ENCODE measurements around the gene FYN. TPM values are rescaled to one million over a fixed set of nuclear protein-coding genes. Genes with fewer than 3 reads are reported as not detected.
"Not testable (repeated sequence)": the region's sequence is repeated elsewhere in the genome, so short reads cannot be mapped to it uniquely, and the experiment has no call there.

FYN gene
- total and polyA plus RNA-seq, 2 donors: 93.9 to 97.6 TPM

DNA sequence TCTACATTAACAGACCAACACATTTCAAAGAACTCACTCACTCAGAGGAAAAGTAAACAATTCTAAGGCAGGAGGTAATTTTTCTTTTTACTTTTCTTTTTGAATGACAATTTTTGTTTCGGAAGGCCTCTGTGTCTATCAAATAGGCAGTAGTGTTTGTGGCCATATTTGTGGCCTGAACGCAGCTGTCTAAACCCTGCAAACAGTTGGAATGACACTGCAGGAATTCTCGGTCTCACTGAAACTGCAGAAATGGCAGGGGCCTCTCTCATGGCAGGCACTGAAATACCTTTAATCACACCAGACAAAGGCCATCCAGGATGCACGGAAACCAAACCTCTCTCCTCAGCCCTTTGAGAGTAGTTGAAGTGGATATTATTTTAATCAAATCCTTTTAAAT lies 30.4 kb downstream of the FYN start:
- no peak for DNase-seq (ENCODE audit: low read depth in 6 of 9, low spot score in 9 of 9)
- 50% methylated on average over 4 of the region's 4 CpGs for WGBS
- Histone ChIP-seq H3K36me3 (ENCODE audit: control insufficient read depth in 2 of 2, insufficient read depth in 2 of 2, low read length in 1 of 2) (peaks cover 0 to 26% of the 10 kb centered on the region in 2 donors), H3K4me1 (ENCODE audit: control insufficient read depth in 2 of 2, insufficient read depth in 2 of 2, low read length in 2 of 2) (peaks cover 60 to 84% of the 10 kb centered on the region in 2 donors), H3K27me3 (ENCODE audit: control insufficient read depth in 2 of 2, insufficient read depth in 1 of 2, low read length in 1 of 2) (no peaks in the 10 kb centered on the region), H3K4me3 (ENCODE audit: low read length in 2 of 2) (no peak overlapping the region), H3K9me3 (ENCODE audit: control insufficient read depth in 2 of 2, insufficient read depth in 1 of 2, low read length in 1 of 2) (no peaks in the 10 kb centered on the region), H3K27ac (ENCODE audit: low read depth in 1 of 2, low read length in 1 of 2) (no peak overlapping the region)

DNA sequence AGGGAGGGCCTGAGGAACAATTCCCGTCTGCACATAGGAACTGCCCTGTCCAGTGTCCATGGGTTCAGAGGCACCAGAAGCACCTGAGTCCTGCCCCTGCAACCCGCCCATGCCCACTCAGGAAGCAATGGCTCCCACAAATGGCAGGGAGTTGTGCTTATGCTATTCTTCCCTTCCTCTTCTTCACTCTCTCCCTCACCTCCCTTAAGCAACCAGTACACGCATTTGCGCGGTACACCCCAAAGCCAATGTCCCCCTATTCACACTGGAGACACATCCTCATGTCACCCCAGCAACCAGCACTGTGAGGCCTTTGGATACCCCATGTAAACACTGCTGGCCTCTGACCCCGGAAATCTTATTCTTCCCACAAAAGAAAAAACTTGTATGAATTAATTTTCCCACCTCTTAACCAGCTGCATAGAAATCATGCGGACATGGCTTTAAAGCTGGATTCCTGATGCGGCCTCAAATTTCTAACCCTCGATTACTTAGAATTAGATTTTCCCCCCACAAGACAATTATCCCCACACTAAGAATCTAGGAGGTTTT lies 30.9 kb downstream of the FYN start:
- H3K36me3 ChIP-seq (ENCODE audit: control insufficient read depth in 2 of 2, insufficient read depth in 2 of 2, low read length in 1 of 2): peaks cover 0 to 30% of the 10 kb centered on the region in 2 donors
- 91% methylated on average over 9 of the region's 9 CpGs for WGBS
- peak overlapping the region; percentile 28 to 66 for H3K27ac ChIP-seq (ENCODE audit: low read depth in 1 of 2, low read length in 1 of 2)
- no peak overlapping the region for H3K4me3 ChIP-seq (ENCODE audit: low read length in 2 of 2)
- peaks cover 56 to 82% of the 10 kb centered on the region in 2 donors for H3K4me1 ChIP-seq (ENCODE audit: control insufficient read depth in 2 of 2, insufficient read depth in 2 of 2, low read length in 2 of 2)
- DNase-seq (ENCODE audit: low read depth in 6 of 9, low spot score in 9 of 9): no peak
- H3K27me3 ChIP-seq (ENCODE audit: control insufficient read depth in 2 of 2, insufficient read depth in 1 of 2, low read length in 1 of 2): no peaks in the 10 kb centered on the region
- H3K9me3 ChIP-seq (ENCODE audit: control insufficient read depth in 2 of 2, insufficient read depth in 1 of 2, low read length in 1 of 2): no peaks in the 10 kb centered on the region

- Histone ChIP-seq H3K4me3 (ENCODE audit: low read length in 2 of 2) (no peak overlapping the region), H3K4me1 (ENCODE audit: control insufficient read depth in 2 of 2, insufficient read depth in 2 of 2, low read length in 2 of 2) (peaks cover 52 to 77% of the 10 kb centered on the region in 2 donors), H3K36me3 (ENCODE audit: control insufficient read depth in 2 of 2, insufficient read depth in 2 of 2, low read length in 1 of 2) (peaks cover 0 to 31% of the 10 kb centered on the region in 2 donors), H3K9me3 (ENCODE audit: control insufficient read depth in 2 of 2, insufficient read depth in 1 of 2, low read length in 1 of 2) (no peaks in the 10 kb centered on the region), H3K27ac (ENCODE audit: low read depth in 1 of 2, low read length in 1 of 2) (peak overlapping the region in 1 of 2 donors; percentile 66), H3K27me3 (ENCODE audit: control insufficient read depth in 2 of 2, insufficient read depth in 1 of 2, low read length in 1 of 2) (no peaks in the 10 kb centered on the region)
- DNase-seq (ENCODE audit: low read depth in 6 of 9, low spot score in 9 of 9): peak in 7 of 9 donors; percentile 36 to 79 (median 54)
- 23% methylated on average over 6 of the region's 6 CpGs for WGBS
Measured at GRCh38 chr6:111841822-111842221, 31.4 kb downstream of the FYN start.

GRCh38 chr6:111840803-111841202 lies 32.4 kb downstream of the FYN start:
- Histone ChIP-seq H3K4me3 (ENCODE audit: low read length in 2 of 2) (no peak overlapping the region), H3K4me1 (ENCODE audit: control insufficient read depth in 2 of 2, insufficient read depth in 2 of 2, low read length in 2 of 2) (peaks cover 43 to 67% of the 10 kb centered on the region in 2 donors), H3K27me3 (ENCODE audit: control insufficient read depth in 2 of 2, insufficient read depth in 1 of 2, low read length in 1 of 2) (no peaks in the 10 kb centered on the region), H3K27ac (ENCODE audit: low read depth in 1 of 2, low read length in 1 of 2) (no peak overlapping the region), H3K36me3 (ENCODE audit: control insufficient read depth in 2 of 2, insufficient read depth in 2 of 2, low read length in 1 of 2) (peaks cover 0 to 26% of the 10 kb centered on the region in 2 donors), H3K9me3 (ENCODE audit: control insufficient read depth in 2 of 2, insufficient read depth in 1 of 2, low read length in 1 of 2) (no peaks in the 10 kb centered on the region)
- DNase-seq (ENCODE audit: low read depth in 6 of 9, low spot score in 9 of 9): no peak
- 97% methylated on average over 5 of the region's 5 CpGs for WGBS

- H3K36me3 ChIP-seq (ENCODE audit: control insufficient read depth in 2 of 2, insufficient read depth in 2 of 2, low read length in 1 of 2): peaks cover 4 to 20% of the 10 kb centered on the region in 2 donors
- WGBS: 93% methylated on average over 5 of the region's 5 CpGs
- no peak overlapping the region for H3K4me3 ChIP-seq (ENCODE audit: low read length in 2 of 2)
- DNase-seq (ENCODE audit: low read depth in 6 of 9, low spot score in 9 of 9): no peak
- H3K27me3 ChIP-seq (ENCODE audit: control insufficient read depth in 2 of 2, insufficient read depth in 1 of 2, low read length in 1 of 2): no peaks in the 10 kb centered on the region
- H3K4me1 ChIP-seq (ENCODE audit: control insufficient read depth in 2 of 2, insufficient read depth in 2 of 2, low read length in 2 of 2): peaks cover 30 to 56% of the 10 kb centered on the region in 2 donors
- no peaks in the 10 kb centered on the region for H3K9me3 ChIP-seq (ENCODE audit: control insufficient read depth in 2 of 2, insufficient read depth in 1 of 2, low read length in 1 of 2)
- H3K27ac ChIP-seq (ENCODE audit: low read depth in 1 of 2, low read length in 1 of 2): no peak overlapping the region
Measured at GRCh38 chr6:111838749-111839484, 34.3 kb downstream of the FYN start.

GRCh38 chr6:111837641-111838500 lies 35.4 kb downstream of the FYN start:
- no peak for DNase-seq (ENCODE audit: low read depth in 6 of 9, low spot score in 9 of 9)
- WGBS: 94% methylated on average over 8 of the region's 8 CpGs
- no peak overlapping the region for H3K27ac ChIP-seq (ENCODE audit: low read depth in 1 of 2, low read length in 1 of 2)
- H3K27me3 ChIP-seq (ENCODE audit: control insufficient read depth in 2 of 2, insufficient read depth in 1 of 2, low read length in 1 of 2): no peaks in the 10 kb centered on the region
- no peaks in the 10 kb centered on the region for H3K9me3 ChIP-seq (ENCODE audit: control insufficient read depth in 2 of 2, insufficient read depth in 1 of 2, low read length in 1 of 2)
- H3K4me3 ChIP-seq (ENCODE audit: low read length in 2 of 2): no peak overlapping the region
- H3K36me3 ChIP-seq (ENCODE audit: control insufficient read depth in 2 of 2, insufficient read depth in 2 of 2, low read length in 1 of 2): peaks cover 4 to 20% of the 10 kb centered on the region in 2 donors
- H3K4me1 ChIP-seq (ENCODE audit: control insufficient read depth in 2 of 2, insufficient read depth in 2 of 2, low read length in 2 of 2): peaks cover 30 to 53% of the 10 kb centered on the region in 2 donors

DNA sequence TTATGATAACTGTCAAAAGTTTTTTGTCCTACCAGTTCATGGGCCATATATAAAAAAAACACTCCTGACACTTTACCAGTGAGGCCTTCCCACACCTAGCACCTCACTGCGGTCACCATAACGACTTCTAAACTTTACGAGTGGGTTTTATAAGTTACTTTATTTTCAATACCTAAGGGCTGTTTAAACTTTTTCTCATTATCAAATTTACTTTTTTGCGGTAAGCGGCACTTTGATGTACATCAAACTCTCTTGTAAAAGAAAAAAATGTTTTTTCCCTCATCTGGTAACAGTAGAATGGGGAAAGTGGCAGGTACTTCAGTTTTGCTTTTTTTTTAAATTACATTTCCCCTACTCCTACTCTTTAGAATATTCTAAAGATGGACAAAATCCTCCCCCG lies 36.2 kb downstream of the FYN start:
- H3K4me3 ChIP-seq (ENCODE audit: low read length in 2 of 2): no peak overlapping the region
- H3K27ac ChIP-seq (ENCODE audit: low read depth in 1 of 2, low read length in 1 of 2): no peak overlapping the region
- no peaks in the 10 kb centered on the region for H3K9me3 ChIP-seq (ENCODE audit: control insufficient read depth in 2 of 2, insufficient read depth in 1 of 2, low read length in 1 of 2)
- H3K27me3 ChIP-seq (ENCODE audit: control insufficient read depth in 2 of 2, insufficient read depth in 1 of 2, low read length in 1 of 2): no peaks in the 10 kb centered on the region
- peaks cover 24 to 46% of the 10 kb centered on the region in 2 donors for H3K4me1 ChIP-seq (ENCODE audit: control insufficient read depth in 2 of 2, insufficient read depth in 2 of 2, low read length in 2 of 2)
- 92% methylated on average over 6 of the region's 6 CpGs for WGBS
- DNase-seq (ENCODE audit: low read depth in 6 of 9, low spot score in 9 of 9): no peak
- peaks cover 4 to 20% of the 10 kb centered on the region in 2 donors for H3K36me3 ChIP-seq (ENCODE audit: control insufficient read depth in 2 of 2, insufficient read depth in 2 of 2, low read length in 1 of 2)

DNA sequence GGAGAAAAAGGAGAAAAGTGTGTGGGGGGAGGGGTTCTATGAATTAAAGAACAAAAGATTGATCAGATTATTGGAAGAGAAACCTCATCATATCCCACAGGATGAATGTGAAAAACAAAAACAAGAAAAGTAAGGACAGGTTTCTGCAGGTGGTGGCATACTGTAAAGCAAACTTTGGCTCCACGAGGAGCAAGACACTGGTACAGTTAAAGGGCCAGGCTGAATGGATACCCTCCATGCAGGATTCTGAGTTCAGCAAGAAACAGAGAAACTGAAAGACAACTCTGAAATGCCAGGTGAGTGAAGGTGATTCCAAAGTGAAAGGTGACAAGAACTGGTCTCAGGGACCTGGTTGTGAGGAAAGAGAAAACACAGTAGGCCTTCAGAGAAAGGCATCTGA lies 37.4 kb downstream of the FYN start:
- no peaks in the 10 kb centered on the region for H3K9me3 ChIP-seq (ENCODE audit: control insufficient read depth in 2 of 2, insufficient read depth in 1 of 2, low read length in 1 of 2)
- H3K4me3 ChIP-seq (ENCODE audit: low read length in 2 of 2): no peak overlapping the region
- no peak overlapping the region for H3K27ac ChIP-seq (ENCODE audit: low read depth in 1 of 2, low read length in 1 of 2)
- H3K4me1 ChIP-seq (ENCODE audit: control insufficient read depth in 2 of 2, insufficient read depth in 2 of 2, low read length in 2 of 2): peaks cover 14 to 35% of the 10 kb centered on the region in 2 donors
- peaks cover 4 to 20% of the 10 kb centered on the region in 2 donors for H3K36me3 ChIP-seq (ENCODE audit: control insufficient read depth in 2 of 2, insufficient read depth in 2 of 2, low read length in 1 of 2)
- 91% methylated on average over 1 of the region's 1 CpG for WGBS
- no peaks in the 10 kb centered on the region for H3K27me3 ChIP-seq (ENCODE audit: control insufficient read depth in 2 of 2, insufficient read depth in 1 of 2, low read length in 1 of 2)
- no peak for DNase-seq (ENCODE audit: low read depth in 6 of 9, low spot score in 9 of 9)

DNA sequence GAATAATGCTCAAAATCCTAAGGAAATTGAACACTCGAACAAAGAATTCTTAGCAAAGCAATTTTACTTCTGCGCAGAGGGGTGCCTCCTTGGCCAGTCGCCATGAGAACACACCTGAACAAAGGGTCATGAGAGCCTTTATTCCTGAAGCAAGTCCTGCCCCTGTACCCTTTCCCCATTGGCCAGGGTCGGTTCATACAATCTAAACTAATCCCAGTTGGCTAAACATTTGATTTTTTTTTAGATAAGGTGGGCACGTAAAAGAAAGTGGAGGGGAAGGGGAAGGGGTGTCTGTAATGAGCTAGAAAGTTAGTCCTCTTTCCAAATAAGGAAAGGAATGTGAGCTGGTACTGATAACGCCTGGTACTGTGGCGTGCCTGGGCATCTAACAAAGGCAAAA lies 37.9 kb downstream of the FYN start:
- H3K27me3 ChIP-seq (ENCODE audit: control insufficient read depth in 2 of 2, insufficient read depth in 1 of 2, low read length in 1 of 2); DNase-seq (ENCODE audit: low read depth in 6 of 9, low spot score in 9 of 9); H3K4me3 ChIP-seq (ENCODE audit: low read length in 2 of 2); H3K27ac ChIP-seq (ENCODE audit: low read depth in 1 of 2, low read length in 1 of 2); H3K9me3 ChIP-seq (ENCODE audit: control insufficient read depth in 2 of 2, insufficient read depth in 1 of 2, low read length in 1 of 2): not testable (repeated sequence)
- 94% methylated on average over 7 of the region's 7 CpGs for WGBS
- H3K36me3 ChIP-seq (ENCODE audit: control insufficient read depth in 2 of 2, insufficient read depth in 2 of 2, low read length in 1 of 2): peaks cover 4 to 20% of the 10 kb centered on the region in 2 donors
- peaks cover 13 to 31% of the 10 kb centered on the region in 2 donors for H3K4me1 ChIP-seq (ENCODE audit: control insufficient read depth in 2 of 2, insufficient read depth in 2 of 2, low read length in 2 of 2)
